Hepatic stellate cell (primary cell): Measurements from ENCODE around the gene SLC28A3.

ENCODE experiments used
- DNase-seq: peaks from one replicate; pipeline ENCODE4 v3.0.0; 2011; ENCODE audit warnings: low spot score

The SLC28A3 gene

GRCh38 chr9:84239343-84239742 lies 101.2 kb downstream of the SLC28A3 start:
- DNase-seq: no peak

GRCh38 chr9:84238652-84239051 lies 101.9 kb downstream of the SLC28A3 start:
- DNase-seq: no peak

- DNase-seq: no peak
Observed at GRCh38 chr9:84235511-84235910, 105.0 kb downstream of the SLC28A3 start.

DNA sequence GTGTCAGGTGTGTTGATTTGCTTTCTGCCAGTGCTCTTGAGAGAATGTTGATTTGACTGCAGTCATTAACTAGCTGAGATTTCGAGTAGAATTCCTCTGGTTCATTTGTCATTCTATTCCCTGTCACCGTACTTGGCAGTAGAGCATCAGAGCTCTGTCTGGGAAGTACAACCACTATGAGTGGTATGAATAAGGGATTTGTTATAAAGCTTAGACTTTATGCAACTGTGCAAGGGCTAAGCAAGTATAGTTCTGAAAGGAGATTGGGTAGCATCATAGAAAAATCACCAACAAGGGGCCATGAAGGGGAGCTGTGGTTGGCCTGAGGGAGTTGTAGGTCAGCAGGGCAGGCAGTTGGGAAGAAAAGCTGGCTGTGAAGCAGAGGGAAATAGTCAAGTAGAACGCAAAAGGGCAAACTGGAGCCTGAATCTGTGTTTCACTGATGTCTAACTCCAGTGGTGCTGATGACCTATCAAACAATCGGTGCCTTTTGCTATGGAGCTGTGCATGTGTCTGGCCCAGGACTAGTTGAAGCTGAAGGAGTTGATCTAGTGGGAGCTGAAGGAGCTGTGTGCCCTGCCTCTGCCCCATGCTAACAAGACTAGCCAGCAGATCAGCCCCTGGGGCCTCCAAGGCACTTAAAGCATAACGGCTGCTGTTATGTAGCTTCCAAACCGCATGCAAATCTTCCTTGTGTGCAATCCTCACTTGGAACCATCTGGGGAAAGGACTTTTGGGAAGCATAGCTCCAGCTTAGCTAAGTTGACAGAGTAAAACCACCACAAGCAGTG lies 110.0 kb downstream of the SLC28A3 start:
- DNase-seq: no peak

- DNase-seq: no peak
Observed at GRCh38 chr9:84229191-84229590, 111.4 kb downstream of the SLC28A3 start.

- DNase-seq: no peak
Observed at GRCh38 chr9:84228130-84228720, 112.3 kb downstream of the SLC28A3 start.

- DNase-seq: no peak
Observed at GRCh38 chr9:84226126-84226525, 114.4 kb downstream of the SLC28A3 start.
